Measurements from ENCODE around the gene DPYD.

Gene DPYD

GRCh38 chr1:97562081-97562480, 358.8 kb downstream of the DPYD start:
- TF ChIP-seq, protein P1, sequence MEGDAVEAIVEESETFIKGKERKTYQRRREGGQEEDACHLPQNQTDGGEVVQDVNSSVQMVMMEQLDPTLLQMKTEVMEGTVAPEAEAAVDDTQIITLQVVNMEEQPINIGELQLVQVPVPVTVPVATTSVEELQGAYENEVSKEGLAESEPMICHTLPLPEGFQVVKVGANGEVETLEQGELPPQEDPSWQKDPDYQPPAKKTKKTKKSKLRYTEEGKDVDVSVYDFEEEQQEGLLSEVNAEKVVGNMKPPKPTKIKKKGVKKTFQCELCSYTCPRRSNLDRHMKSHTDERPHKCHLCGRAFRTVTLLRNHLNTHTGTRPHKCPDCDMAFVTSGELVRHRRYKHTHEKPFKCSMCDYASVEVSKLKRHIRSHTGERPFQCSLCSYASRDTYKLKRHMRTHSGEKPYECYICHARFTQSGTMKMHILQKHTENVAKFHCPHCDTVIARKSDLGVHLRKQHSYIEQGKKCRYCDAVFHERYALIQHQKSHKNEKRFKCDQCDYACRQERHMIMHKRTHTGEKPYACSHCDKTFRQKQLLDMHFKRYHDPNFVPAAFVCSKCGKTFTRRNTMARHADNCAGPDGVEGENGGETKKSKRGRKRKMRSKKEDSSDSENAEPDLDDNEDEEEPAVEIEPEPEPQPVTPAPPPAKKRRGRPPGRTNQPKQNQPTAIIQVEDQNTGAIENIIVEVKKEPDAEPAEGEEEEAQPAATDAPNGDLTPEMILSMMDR (IDR thresholded peaks at IDR 0.05; ENCODE audit: borderline replicate concordance, insufficient read depth, low read depth, low read length), result no peak
- no peak overlapping the region for H3K4me3 ChIP-seq (ENCODE audit: low read depth, low read length)

DNA sequence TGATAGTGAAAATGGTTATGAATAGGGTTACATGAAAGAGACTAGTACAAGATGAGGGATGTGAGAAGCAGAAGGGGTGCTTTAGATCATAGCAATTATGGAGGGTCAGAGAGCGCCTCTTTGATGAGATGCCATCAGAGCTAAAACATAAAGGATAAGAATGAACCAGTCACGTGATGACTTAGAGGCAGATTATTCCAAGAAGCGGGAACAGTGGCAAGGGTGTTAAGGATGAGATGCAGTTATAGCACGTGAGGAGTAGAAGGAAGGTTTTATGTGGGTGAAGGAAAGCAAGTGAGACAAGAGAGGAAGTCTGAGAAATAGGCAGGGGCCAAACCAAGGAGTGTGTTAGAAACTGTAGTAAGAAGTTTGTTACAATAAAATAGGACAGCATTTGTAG, 360.1 kb downstream of the DPYD start:
- TF ChIP-seq, protein P1 (IDR thresholded peaks at IDR 0.05; ENCODE audit: borderline replicate concordance, insufficient read depth, low read depth, low read length), result no peak

DNA sequence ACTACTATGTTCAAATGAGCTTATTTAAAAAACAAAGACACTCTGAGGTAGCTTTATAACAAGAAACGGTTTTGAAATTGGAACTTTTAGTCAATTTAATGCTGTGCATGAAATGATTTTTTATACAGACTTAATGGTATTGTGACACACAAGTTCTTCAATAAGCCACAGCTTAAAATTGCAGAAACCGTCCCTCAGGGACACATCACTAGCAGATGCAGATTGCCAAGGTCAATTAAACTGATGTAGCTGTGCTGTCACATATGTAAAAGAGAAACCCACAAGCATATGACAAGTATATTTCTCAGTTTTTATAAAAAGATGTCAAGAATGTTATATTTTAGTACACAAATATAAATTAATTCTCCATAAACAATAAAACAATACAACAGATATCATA, 366.9 kb downstream of the DPYD start:
- TF ChIP-seq, protein P1 (IDR thresholded peaks at IDR 0.05; ENCODE audit: borderline replicate concordance, insufficient read depth, low read depth, low read length), result no peak
- H3K4me3 ChIP-seq (ENCODE audit: low read depth, low read length), result no peak overlapping the region

More for the DNA sequence above, 360.1 kb downstream of the DPYD start:
- H3K4me3 ChIP-seq (ENCODE audit: low read depth, low read length), result no peak overlapping the region

- TF ChIP-seq, protein P1 (IDR thresholded peaks at IDR 0.05; ENCODE audit: borderline replicate concordance, insufficient read depth, low read depth, low read length), result no peak
- H3K4me3 ChIP-seq (ENCODE audit: low read depth, low read length), result no peak overlapping the region
Measured at GRCh38 chr1:97551113-97551512, 369.7 kb downstream of the DPYD start.

GRCh38 chr1:97545446-97545845, 375.4 kb downstream of the DPYD start:
- TF ChIP-seq, protein P1 (IDR thresholded peaks at IDR 0.05; ENCODE audit: borderline replicate concordance, insufficient read depth, low read depth, low read length), result no peak

GRCh38 chr1:97540346-97540888, 380.4 kb downstream of the DPYD start:
- TF ChIP-seq, protein P1 (IDR thresholded peaks at IDR 0.05; ENCODE audit: borderline replicate concordance, insufficient read depth, low read depth, low read length), result no peak

More at GRCh38 chr1:97545446-97545845, 375.4 kb downstream of the DPYD start:
- no peak overlapping the region for H3K4me3 ChIP-seq (ENCODE audit: low read depth, low read length)

GRCh38 chr1:97538113-97538512, 382.7 kb downstream of the DPYD start:
- TF ChIP-seq, protein P1 (IDR thresholded peaks at IDR 0.05; ENCODE audit: borderline replicate concordance, insufficient read depth, low read depth, low read length), result no peak
- no peak overlapping the region for H3K4me3 ChIP-seq (ENCODE audit: low read depth, low read length)

More at GRCh38 chr1:97540346-97540888, 380.4 kb downstream of the DPYD start:
- H3K4me3 ChIP-seq (ENCODE audit: low read depth, low read length), result no peak overlapping the region
